Endothelial cell (in vitro differentiated cells): Measurements from ENCODE around the gene ARMC10. TPM values are rescaled to one million over a fixed set of nuclear protein-coding genes. Genes with fewer than 3 reads are reported as not detected.
"Not testable (repeated sequence)": the region's sequence is repeated elsewhere in the genome, so short reads cannot be mapped to it uniquely, and the experiment has no call there.

Source experiments
- DNase-seq: peaks from one replicate; pipeline ENCODE4 v3.0.0; 2021; ENCODE audit warnings: low spot score
- H3K27ac Mint-ChIP-seq: one replicate; pipeline ENCODE4 v1.8.0; 2021; ENCODE audit warnings: mixed read lengths, inconsistent platforms; ENCODE audit not compliant: unreplicated experiment
- H3K27me3 Mint-ChIP-seq: one replicate; pipeline ENCODE4 v1.8.0; 2021; ENCODE audit warnings: mild to moderate bottlenecking, moderate library complexity, mixed read lengths, inconsistent platforms; ENCODE audit not compliant: unreplicated experiment
- H3K36me3 Mint-ChIP-seq: one replicate; pipeline ENCODE4 v1.8.0; 2021; ENCODE audit warnings: mild to moderate bottlenecking, low read depth, mixed read lengths, inconsistent platforms; ENCODE audit not compliant: unreplicated experiment
- H3K4me1 Mint-ChIP-seq: one replicate; pipeline ENCODE4 v1.8.0; 2021; ENCODE audit warnings: mild to moderate bottlenecking, mixed read lengths, inconsistent platforms; ENCODE audit not compliant: unreplicated experiment
- H3K4me3 Mint-ChIP-seq: one replicate; pipeline ENCODE4 v1.8.0; 2021; ENCODE audit warnings: mild to moderate bottlenecking, mixed read lengths, inconsistent platforms; ENCODE audit not compliant: unreplicated experiment
- H3K9me3 Mint-ChIP-seq: one replicate; pipeline ENCODE4 v1.8.0; 2021; ENCODE audit warnings: mixed read lengths, inconsistent platforms; ENCODE audit not compliant: unreplicated experiment
- CTCF ChIP-seq: fragments of 200-600 bp; sonication (generic); IDR thresholded peaks from one replicate; pipeline ENCODE4 v1.5.0; 2021; ENCODE audit warnings: antibody characterized with exemption; ENCODE audit not compliant: unreplicated experiment
- total RNA-seq: library from RNA; stranded (reverse); fragmentation: NEBNext Ultra II Directional; extraction: Animal tissue kit (Norgen Biotek cat#: 25700); gene quantifications from one replicate; pipeline ENCODE4 v1.2.1, GENCODE V29; 2021; ENCODE audit not compliant: unreplicated experiment

Gene ARMC10
- total RNA-seq, 1 donor from 2014 or later: 26.0 TPM

GRCh38 chr7:103079836-103080235 is 4.9 kb downstream of the ARMC10 start:
- Mint-ChIP-seq H3K9me3 (no peaks in the 10 kb centered on the region), H3K4me1 (peaks cover 26% of the 10 kb centered on the region), H3K27ac (no peak overlapping the region), H3K36me3 (peaks cover 9% of the 10 kb centered on the region), H3K27me3 (peaks cover 5% of the 10 kb centered on the region), H3K4me3 (no peak overlapping the region)
- no peak for TF ChIP-seq CTCF
- no peak for DNase-seq

- no peaks in the 10 kb centered on the region for H3K27me3 Mint-ChIP-seq
- H3K4me1 Mint-ChIP-seq: peaks cover 21% of the 10 kb centered on the region
- H3K27ac Mint-ChIP-seq: no peak overlapping the region
- peaks cover 4% of the 10 kb centered on the region for H3K36me3 Mint-ChIP-seq
- DNase-seq: no peak
- no peak overlapping the region for H3K4me3 Mint-ChIP-seq
- no peak for TF ChIP-seq CTCF
- no peaks in the 10 kb centered on the region for H3K9me3 Mint-ChIP-seq
These were observed 6.0 kb downstream of the ARMC10 start for GRCh38 chr7:103080923-103081322.

GRCh38 chr7:103082497-103082896 is 7.6 kb downstream of the ARMC10 start:
- H3K36me3 Mint-ChIP-seq: peaks cover 6% of the 10 kb centered on the region
- no peak overlapping the region for H3K4me3 Mint-ChIP-seq
- DNase-seq: no peak
- no peaks in the 10 kb centered on the region for H3K27me3 Mint-ChIP-seq
- H3K4me1 Mint-ChIP-seq: peaks cover 16% of the 10 kb centered on the region
- H3K9me3 Mint-ChIP-seq: no peaks in the 10 kb centered on the region
- no peak for TF ChIP-seq CTCF
- no peak overlapping the region for H3K27ac Mint-ChIP-seq

- H3K36me3 Mint-ChIP-seq: peaks cover 7% of the 10 kb centered on the region
- DNase-seq: no peak
- no peak overlapping the region for H3K27ac Mint-ChIP-seq
- H3K4me3 Mint-ChIP-seq: no peak overlapping the region
- no peaks in the 10 kb centered on the region for H3K27me3 Mint-ChIP-seq
- H3K4me1 Mint-ChIP-seq: peaks cover 12% of the 10 kb centered on the region
- no peak for TF ChIP-seq CTCF
- H3K9me3 Mint-ChIP-seq: no peaks in the 10 kb centered on the region
These were observed 8.3 kb downstream of the ARMC10 start for GRCh38 chr7:103083210-103083609.

GRCh38 chr7:103092321-103092720 is 17.4 kb downstream of the ARMC10 start:
- not testable (repeated sequence) for H3K4me3 Mint-ChIP-seq, H3K36me3 Mint-ChIP-seq, H3K4me1 Mint-ChIP-seq, H3K9me3 Mint-ChIP-seq, DNase-seq, H3K27me3 Mint-ChIP-seq, H3K27ac Mint-ChIP-seq

- Mint-ChIP-seq H3K4me3 (no peak overlapping the region), H3K9me3 (no peaks in the 10 kb centered on the region), H3K27ac (no peak overlapping the region), H3K27me3 (no peaks in the 10 kb centered on the region), H3K4me1 (no peaks in the 10 kb centered on the region), H3K36me3 (peaks cover 5% of the 10 kb centered on the region)
- DNase-seq: no peak
- no peak for TF ChIP-seq CTCF
These were observed 18.5 kb downstream of the ARMC10 start for GRCh38 chr7:103093429-103093828.
